Smooth muscle cell (in vitro differentiated cells): Measurements from ENCODE around the gene GYS1. TPM values are rescaled to one million over a fixed set of nuclear protein-coding genes. Genes with fewer than 3 reads are reported as not detected.

Source experiments
- DNase-seq: peaks from one replicate; lab custom pipeline; 2025; ENCODE audit not compliant: unreplicated experiment; lab: John Stamatoyannopoulos, UW
- H2AFZ ChIP-seq: fragments of 200-600 bp; sonication (generic); 2 replicates; pipeline ENCODE4 v1.6.0; 2016; ENCODE audit warnings: antibody characterized with exemption, low read depth, mild to moderate bottlenecking
- H3F3A ChIP-seq: fragments of 200-600 bp; sonication (generic); 2 replicates; pipeline ENCODE4 v1.6.0; 2017; ENCODE audit warnings: antibody characterized with exemption, low read depth
- H3K27ac ChIP-seq: fragments of 200-600 bp; sonication (generic); 2 replicates; pipeline ENCODE4 v1.5.1; 2016; ENCODE audit warnings: low read depth, mild to moderate bottlenecking
- H3K27me3 ChIP-seq: fragments of 200-600 bp; sonication (generic); 2 replicates; pipeline ENCODE4 v1.6.1; 2016; ENCODE audit warnings: low read depth, mild to moderate bottlenecking
- H3K36me3 ChIP-seq: fragments of 200-600 bp; sonication (generic); 2 replicates; pipeline ENCODE4 v1.5.1; 2016; ENCODE audit warnings: low read depth
- H3K4me1 ChIP-seq: fragments of 200-600 bp; sonication (generic); 2 replicates; pipeline ENCODE4 v1.5.1; 2016; ENCODE audit warnings: low read depth
- H3K4me2 ChIP-seq: fragments of 200-600 bp; sonication (generic); 2 replicates; pipeline ENCODE4 v1.6.0; 2016; ENCODE audit warnings: mild to moderate bottlenecking
- H3K4me3 ChIP-seq: fragments of 200-600 bp; sonication (generic); 2 replicates; pipeline ENCODE4 v1.5.1; 2016; ENCODE audit warnings: mild to moderate bottlenecking
- H3K79me2 ChIP-seq: fragments of 200-600 bp; sonication (generic); 2 replicates; pipeline ENCODE4 v1.6.0; 2016; ENCODE audit warnings: low read depth, mild to moderate bottlenecking
- H3K9ac ChIP-seq: fragments of 200-600 bp; sonication (generic); 2 replicates; pipeline ENCODE4 v1.6.0; 2016; ENCODE audit warnings: low read depth
- H3K9me3 ChIP-seq: fragments of 200-600 bp; sonication (generic); replicated peaks from 2 replicates; pipeline ENCODE4 v1.5.1; 2016; ENCODE audit warnings: low read depth
- H4K20me1 ChIP-seq: fragments of 200-600 bp; sonication (generic); 2 replicates; pipeline ENCODE4 v1.6.0; 2016; ENCODE audit warnings: low read depth
- CTCF ChIP-seq: fragments of 200-600 bp; sonication (generic); IDR thresholded peaks from 2 replicates; pipeline ENCODE4 v1.5.1; 2017; ENCODE audit warnings: borderline replicate concordance, mild to moderate bottlenecking, antibody characterized with exemption; ENCODE audit not compliant: insufficient read depth, poor library complexity, severe bottlenecking
- WGBS: methylation state at CpG from one replicate; pipeline ENCODE4 v1.1.7; 2016; ENCODE audit warnings: low lambda C conversion rate; 5-methylcytosine and 5-hydroxymethylcytosine counted together
- polyA plus RNA-seq: library from polyadenylated mRNA; unstranded; fragments of >200 nt; fragmentation: Nextera tagmentation; extraction: Ambion mirVana; gene quantifications from 2 replicates; pipeline ENCODE4 v1.2.1, GENCODE V29; 2016
- total RNA-seq: library from RNA; depleted of rRNA; stranded (reverse); fragments of >200 nt; gene quantifications from 2 replicates; pipeline ENCODE4 v1.2.3, GENCODE V29; 2014

GYS1 gene
- total and polyA plus RNA-seq, 2 experiments from 2014 or later = 58.1 to 82.6 TPM

GRCh38 chr19:48925240-48925843 lies 67.8 kb downstream of the GYS1 start:
- Histone ChIP-seq H3K4me3 (no peak overlapping the region), H4K20me1 (no peaks in the 10 kb centered on the region), H3K36me3 (no peaks in the 10 kb centered on the region), H3K9me3 (no peaks in the 10 kb centered on the region), H3K27ac (no peak overlapping the region), H2AFZ (no peak overlapping the region), H3K9ac (no peak overlapping the region), H3F3A (peaks cover 7% of the 10 kb centered on the region), H3K27me3 (no peaks in the 10 kb centered on the region), H3K79me2 (no peaks in the 10 kb centered on the region), H3K4me2 (no peak overlapping the region), H3K4me1 (no peaks in the 10 kb centered on the region)
- WGBS = 68% methylated on average over 11 of the region's 11 CpGs
- DNase-seq = no peak
- no peak for TF ChIP-seq CTCF

GRCh38 chr19:48922548-48923490 lies 70.3 kb downstream of the GYS1 start:
- WGBS = 90% methylated on average over 17 of the region's 18 CpGs
- Histone ChIP-seq H3K9me3 (no peaks in the 10 kb centered on the region), H3K4me3 (no peak overlapping the region), H3K27ac (no peak overlapping the region), H3F3A (peaks cover 7% of the 10 kb centered on the region), H4K20me1 (no peaks in the 10 kb centered on the region), H3K4me2 (no peak overlapping the region), H3K27me3 (no peaks in the 10 kb centered on the region), H3K4me1 (no peaks in the 10 kb centered on the region), H2AFZ (no peak overlapping the region), H3K9ac (no peak overlapping the region), H3K79me2 (no peaks in the 10 kb centered on the region), H3K36me3 (peaks cover 4% of the 10 kb centered on the region)
- DNase-seq = no peak
- no peak for TF ChIP-seq CTCF

GRCh38 chr19:48921721-48922500 lies 71.2 kb downstream of the GYS1 start:
- Histone ChIP-seq H3F3A (peaks cover 7% of the 10 kb centered on the region), H3K4me3 (no peak overlapping the region), H4K20me1 (no peaks in the 10 kb centered on the region), H3K4me2 (no peak overlapping the region), H3K79me2 (no peaks in the 10 kb centered on the region), H3K27ac (no peak overlapping the region), H3K4me1 (no peaks in the 10 kb centered on the region), H3K27me3 (no peaks in the 10 kb centered on the region), H3K9ac (no peak overlapping the region), H3K36me3 (peaks cover 4% of the 10 kb centered on the region), H3K9me3 (no peaks in the 10 kb centered on the region), H2AFZ (no peak overlapping the region)
- DNase-seq = no peak
- WGBS = 91% methylated on average over 8 of the region's 12 CpGs
- TF ChIP-seq CTCF = no peak
